GM18861 (cell line): ENCODE results near the gene METTL4.

Experiments
- ATAC-seq: cut with Tn5 transposase; IDR thresholded peaks from one replicate; pipeline ENCODE4 v1.9.1; 2021; ENCODE audit not compliant: unreplicated experiment

METTL4 gene

DNA sequence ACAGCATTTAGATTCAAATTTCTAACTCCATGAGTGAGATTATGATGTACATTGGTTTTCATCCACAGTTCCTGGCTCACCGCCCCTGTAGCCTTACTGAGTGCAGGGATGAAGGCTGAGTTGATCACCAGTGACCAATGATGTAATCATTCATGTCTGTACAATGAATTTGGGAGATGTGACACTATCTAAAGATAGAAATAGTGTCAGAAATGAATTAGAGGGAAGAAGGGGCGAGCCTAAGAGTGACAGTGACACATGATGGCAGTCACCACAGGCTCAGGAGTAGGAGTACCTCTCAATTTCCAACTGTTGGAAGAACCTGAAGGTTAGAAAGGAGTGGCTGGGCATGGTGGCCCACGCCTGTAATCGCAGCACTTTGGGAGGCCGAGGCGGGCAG lies 3.2 kb downstream of the METTL4 start:
- no peak for ATAC-seq

- no peak for ATAC-seq
Observed at GRCh38 chr18:2564373-2564772, 6.9 kb downstream of the METTL4 start.

- peak; percentile 54 for ATAC-seq
Observed at GRCh38 chr18:2559249-2559648, 12.1 kb downstream of the METTL4 start.

DNA sequence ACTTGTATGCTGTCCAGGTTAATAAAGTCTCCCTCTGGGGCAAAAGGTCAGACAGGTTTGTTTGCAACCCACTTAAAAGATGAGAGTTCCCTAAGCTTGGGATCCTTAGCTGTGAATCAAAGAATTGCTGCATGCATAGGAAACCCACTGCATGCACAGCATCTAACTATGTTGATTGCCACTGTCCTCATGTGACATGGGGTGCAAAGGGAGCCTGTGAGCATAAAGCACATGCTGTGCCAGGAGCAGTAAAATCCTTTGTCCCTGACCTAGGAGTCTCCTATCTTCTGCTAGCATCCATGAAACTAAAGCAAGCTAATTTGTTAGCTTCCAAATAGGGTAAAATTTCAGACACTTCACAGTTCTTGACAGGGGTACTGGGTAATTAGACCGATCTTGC lies 13.8 kb downstream of the METTL4 start:
- no peak for ATAC-seq

GRCh38 chr18:2555895-2556294 lies 15.4 kb downstream of the METTL4 start:
- ATAC-seq, result no peak

- ATAC-seq, result no peak
Observed at GRCh38 chr18:2554696-2555095, 16.6 kb downstream of the METTL4 start.

- ATAC-seq, result no peak
Observed at GRCh38 chr18:2551425-2551824, 19.9 kb downstream of the METTL4 start.

- no peak for ATAC-seq
Observed at GRCh38 chr18:2549462-2549861, 21.8 kb downstream of the METTL4 start.

DNA sequence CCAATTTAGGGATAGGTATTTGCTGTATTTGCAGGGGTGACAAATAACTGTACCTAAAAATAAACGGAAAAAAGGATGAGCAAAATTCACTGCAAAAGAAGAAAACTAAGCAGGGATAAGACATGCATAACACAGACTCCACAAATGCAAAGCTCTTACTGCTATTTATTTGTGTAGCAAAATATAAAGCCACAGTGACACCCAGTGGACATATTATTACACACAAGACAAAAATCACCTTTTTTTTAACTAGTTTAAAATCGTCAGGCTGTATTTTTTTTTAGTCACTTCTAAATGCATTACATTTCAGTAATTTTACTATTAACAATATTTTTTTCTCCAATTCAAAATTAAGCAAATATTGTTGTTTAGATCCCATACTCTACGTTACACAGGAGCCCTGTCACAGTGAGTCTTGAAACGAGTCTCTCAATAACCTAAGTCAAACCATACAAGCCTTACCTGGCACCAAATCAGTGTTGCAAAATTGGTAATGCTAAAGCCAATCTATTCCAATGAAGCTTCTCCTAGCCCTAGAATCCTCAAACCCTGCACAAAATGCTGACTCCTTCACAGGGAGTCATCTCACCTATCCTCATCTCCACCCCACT lies 23.7 kb downstream of the METTL4 start:
- ATAC-seq, result no peak

GRCh38 chr18:2545155-2545554 lies 26.1 kb downstream of the METTL4 start:
- ATAC-seq, result no peak

DNA sequence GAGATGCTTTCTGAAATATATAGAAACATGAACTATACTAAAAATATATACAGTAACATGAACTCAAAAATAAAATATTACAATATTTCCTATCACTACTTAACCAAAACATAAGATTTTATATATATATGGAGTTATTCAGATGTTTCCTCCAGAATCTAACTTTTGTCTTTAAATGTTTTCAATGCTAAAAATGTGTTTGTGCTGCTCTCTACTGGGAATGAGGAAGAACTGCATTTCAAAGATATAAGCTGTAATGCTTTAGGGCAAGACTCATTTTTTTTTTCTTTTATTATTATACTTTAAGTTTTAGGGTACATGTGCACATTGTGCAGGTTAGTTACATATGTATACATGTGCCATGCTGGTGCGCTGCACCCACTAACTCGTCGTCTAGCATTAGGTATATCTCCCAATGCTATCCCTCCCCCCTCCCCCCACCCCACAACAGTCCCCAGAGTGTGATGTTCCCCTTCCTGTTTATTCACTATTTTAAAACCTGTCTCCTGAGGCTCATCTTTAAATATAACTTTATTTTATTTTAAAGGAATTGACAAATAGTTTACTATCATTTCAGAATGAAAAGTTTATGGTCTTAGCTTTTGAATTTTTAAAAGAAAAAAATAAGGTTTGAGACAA lies 29.3 kb downstream of the METTL4 start:
- ATAC-seq, result peak; percentile 57

DNA sequence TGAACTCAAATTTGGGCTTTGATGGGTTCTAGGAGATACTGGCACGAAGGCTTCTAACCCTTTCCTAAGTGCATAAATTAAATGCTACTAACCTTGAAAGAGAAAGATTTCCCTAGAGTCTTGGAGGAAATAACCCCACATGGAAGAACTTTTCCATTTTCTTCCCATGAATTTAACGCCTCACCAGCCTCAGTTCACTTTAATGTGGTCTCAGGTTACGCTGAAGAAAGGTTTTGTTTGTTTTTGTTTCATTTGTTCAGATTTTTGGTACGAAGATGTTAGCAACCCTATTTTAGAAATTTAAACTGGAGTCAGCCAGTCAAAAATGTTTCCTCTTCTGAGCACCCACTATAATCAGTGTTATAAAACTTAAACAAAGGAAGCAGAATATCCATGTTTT lies 30.7 kb downstream of the METTL4 start:
- ATAC-seq, result no peak

GRCh38 chr18:2538844-2539243 lies 32.5 kb downstream of the METTL4 start:
- ATAC-seq, result no peak

DNA sequence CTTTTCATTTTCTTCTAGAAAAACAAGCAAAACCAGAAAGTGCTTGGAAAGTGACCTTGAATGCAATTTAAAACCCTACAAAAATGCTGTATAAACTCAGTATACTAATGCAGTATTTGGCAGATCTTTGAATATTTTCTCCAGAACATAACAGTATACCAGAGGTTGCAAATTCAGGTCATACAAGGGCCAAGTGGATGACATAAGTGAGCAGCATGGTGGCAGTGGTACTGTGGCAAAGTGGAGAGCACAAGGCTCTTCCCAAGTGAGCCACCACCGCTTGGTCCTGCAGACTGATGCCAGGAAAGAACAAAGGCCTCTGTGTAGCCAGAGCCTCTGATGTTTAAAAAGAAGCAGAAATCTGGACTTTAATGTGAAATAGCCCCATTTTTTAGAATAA lies 33.1 kb downstream of the METTL4 start:
- ATAC-seq, result no peak

- ATAC-seq, result no peak
Observed at GRCh38 chr18:2537296-2537695, 34.0 kb downstream of the METTL4 start.

GRCh38 chr18:2536493-2536892 lies 34.8 kb downstream of the METTL4 start:
- ATAC-seq, result no peak

- no peak for ATAC-seq
Observed at GRCh38 chr18:2536063-2536462, 35.2 kb downstream of the METTL4 start.

DNA sequence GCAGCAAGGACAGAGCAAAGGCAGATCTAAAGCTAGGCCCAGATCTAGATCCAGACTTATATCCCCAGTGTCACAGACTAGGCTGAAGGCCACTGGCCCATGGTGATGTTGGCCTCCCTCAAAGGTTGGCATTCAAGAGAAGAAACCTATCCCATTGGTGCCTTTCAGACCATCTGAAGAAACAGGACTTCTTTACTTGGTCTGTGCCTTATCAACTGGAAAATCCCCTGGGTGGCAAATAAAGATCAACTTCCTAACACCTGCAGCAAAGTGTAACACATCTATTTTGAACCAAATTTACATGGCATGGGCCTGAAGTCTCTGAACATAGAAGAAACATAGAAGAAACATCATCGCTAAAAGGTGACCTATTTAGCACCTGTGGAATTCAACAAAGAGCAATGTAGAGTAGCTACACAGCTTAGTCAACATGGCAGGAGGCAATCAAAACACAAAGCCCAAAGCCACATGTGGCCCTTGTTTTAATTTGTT lies 35.8 kb downstream of the METTL4 start:
- no peak for ATAC-seq

DNA sequence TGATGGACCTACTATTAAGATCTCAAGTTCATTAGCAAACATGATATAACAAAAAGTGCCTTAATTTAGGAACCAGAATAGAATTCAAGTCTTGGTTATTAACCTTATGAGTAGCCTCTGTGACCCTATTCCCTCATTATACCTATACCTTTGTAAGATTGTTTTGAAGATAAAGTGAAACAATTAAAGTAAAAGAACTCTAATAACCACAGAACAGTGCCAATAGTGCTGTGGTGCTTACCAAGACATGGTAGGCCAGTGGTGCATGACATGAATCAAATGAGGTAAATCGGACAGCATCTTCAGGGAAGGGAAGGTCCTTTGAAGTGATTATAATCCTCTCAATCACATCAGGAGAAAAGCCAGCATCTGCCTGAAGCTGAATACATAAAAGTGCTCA lies 36.4 kb downstream of the METTL4 start:
- ATAC-seq, result no peak

DNA sequence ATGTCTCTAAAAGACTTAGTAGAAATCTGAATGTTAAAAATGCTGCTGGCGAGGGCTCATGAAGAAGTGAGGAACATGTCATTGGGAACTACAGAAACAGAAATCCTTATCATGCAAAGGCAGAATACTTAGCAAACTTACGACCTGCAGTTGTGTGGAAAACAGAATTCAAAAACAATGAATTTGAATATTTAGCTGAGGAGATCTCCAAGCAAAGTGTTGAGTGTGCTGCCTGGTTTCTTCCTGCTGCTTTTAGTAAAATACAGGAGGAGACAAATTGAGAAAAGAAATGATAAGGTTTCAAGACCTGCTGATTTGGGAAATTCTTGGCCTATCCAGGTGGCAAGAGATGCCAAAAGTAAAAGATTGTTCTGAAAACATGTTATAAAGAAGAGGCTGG lies 38.5 kb downstream of the METTL4 start:
- ATAC-seq, result no peak

- no peak for ATAC-seq
Observed at GRCh38 chr18:2531751-2532150, 39.6 kb downstream of the METTL4 start.

DNA sequence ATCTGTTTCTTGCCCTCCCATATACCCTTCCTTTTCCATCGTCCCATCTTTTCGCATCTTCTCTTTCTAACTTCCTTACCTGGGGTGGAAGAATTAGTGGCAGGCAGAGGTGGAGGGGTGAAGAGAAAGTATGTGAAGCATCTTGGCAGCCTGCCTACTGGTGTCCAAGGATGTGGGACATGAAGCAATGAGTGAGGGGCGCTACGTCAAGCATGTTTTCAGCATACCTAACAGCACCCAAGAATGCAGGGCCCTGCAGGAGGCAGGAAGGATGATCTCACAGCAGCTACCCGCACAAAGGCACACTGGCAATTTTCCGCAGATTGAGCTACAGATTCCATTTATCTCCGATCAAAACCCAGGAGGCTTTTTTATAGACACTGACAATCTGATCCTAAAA lies 42.2 kb downstream of the METTL4 start:
- no peak for ATAC-seq

DNA sequence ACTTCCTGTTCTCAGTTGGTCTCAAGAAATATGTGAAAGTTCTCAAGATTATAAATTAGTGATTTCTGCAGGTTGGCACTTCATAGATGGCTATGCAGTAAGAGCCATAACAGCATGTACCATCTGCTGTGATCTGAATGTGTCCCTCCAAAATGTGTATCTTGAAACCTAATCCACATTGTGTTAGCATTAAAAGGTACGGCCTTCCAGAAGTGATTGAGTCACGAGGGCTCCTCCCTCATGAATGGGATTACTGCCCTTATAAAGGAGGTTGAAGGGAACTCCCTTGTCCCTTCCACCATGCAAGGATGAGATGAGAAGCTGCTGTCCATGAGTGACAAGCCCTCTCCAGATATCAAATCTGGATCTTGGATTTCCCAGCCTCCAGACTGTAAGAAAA lies 45.0 kb downstream of the METTL4 start:
- ATAC-seq, result no peak
